H9 (cell line): ENCODE measurements around the gene TMCO6. TPM values are rescaled to one million over a fixed set of nuclear protein-coding genes. Genes with fewer than 3 reads are reported as not detected.

Experiments used
- DNase-seq: peaks from one replicate; pipeline ENCODE4 v3.0.0-alpha.2; 2017
- H2AFZ ChIP-seq: one replicate; pipeline ENCODE4 v1.6.1; 2013; ENCODE audit warnings: mild to moderate bottlenecking, low read length, control low read depth, moderate library complexity
- H2AK5ac ChIP-seq: 2 replicates; pipeline ENCODE4 v1.6.1; 2013; ENCODE audit warnings: low read length, control low read depth, mixed read lengths; ENCODE audit not compliant: insufficient read length
- H2BK120ac ChIP-seq: one replicate; pipeline ENCODE4 v1.6.1; 2013; ENCODE audit warnings: low read depth, mild to moderate bottlenecking, low read length, control low read depth, inconsistent platforms; ENCODE audit not compliant: poor library complexity, severe bottlenecking
- H2BK12ac ChIP-seq: 2 replicates; pipeline ENCODE4 v1.6.1; 2013; ENCODE audit warnings: low read length, control low read depth, mixed read lengths, low read depth; ENCODE audit not compliant: insufficient read length
- H2BK15ac ChIP-seq: 2 replicates; pipeline ENCODE4 v1.6.1; 2013; ENCODE audit warnings: low read depth, low read length, control low read depth
- H2BK20ac ChIP-seq: one replicate; pipeline ENCODE4 v1.6.1; 2013; ENCODE audit warnings: low read depth, mild to moderate bottlenecking, low read length, control low read depth, inconsistent platforms; ENCODE audit not compliant: poor library complexity, severe bottlenecking
- H2BK5ac ChIP-seq: 2 replicates; pipeline ENCODE4 v1.6.1; 2013; ENCODE audit warnings: low read length, control low read depth, mixed read lengths; ENCODE audit not compliant: insufficient read length
- H3K14ac ChIP-seq: 2 replicates; pipeline ENCODE4 v1.6.1; 2013; ENCODE audit warnings: low read length, control low read depth; ENCODE audit not compliant: insufficient read depth
- H3K18ac ChIP-seq: 2 replicates; pipeline ENCODE4 v1.6.1; 2013; ENCODE audit warnings: low read depth, mild to moderate bottlenecking, mixed read lengths, low read length, control low read depth; ENCODE audit not compliant: insufficient read length
- H3K23ac ChIP-seq: 2 replicates; pipeline ENCODE4 v1.6.1; 2013; ENCODE audit warnings: low read length, control low read depth, mixed read lengths, low read depth; ENCODE audit not compliant: insufficient read length
- H3K23me2 ChIP-seq: 2 replicates; pipeline ENCODE4 v1.6.1; 2013; ENCODE audit warnings: low read depth, mild to moderate bottlenecking, mixed read lengths, low read length, control low read depth; ENCODE audit not compliant: insufficient read length, poor library complexity, severe bottlenecking
- H3K27ac ChIP-seq: 2 replicates; pipeline ENCODE4 v1.5.1; 2013; ENCODE audit warnings: low read length, control low read depth, mixed read lengths, low read depth; ENCODE audit not compliant: insufficient read length
- H3K27me3 ChIP-seq: 2 replicates; pipeline ENCODE4 v1.6.1; 2013; ENCODE audit warnings: low read length, control low read depth, inconsistent platforms; ENCODE audit not compliant: insufficient read depth
- H3K4ac ChIP-seq: 2 replicates; pipeline ENCODE4 v1.6.1; 2013; ENCODE audit warnings: low read depth, mild to moderate bottlenecking, control low read depth, inconsistent platforms, low read length, moderate library complexity
- H3K4me1 ChIP-seq: 2 replicates; pipeline ENCODE4 v1.6.1; 2013; ENCODE audit warnings: low read length, control low read depth, inconsistent platforms; ENCODE audit not compliant: insufficient read depth
- H3K4me2 ChIP-seq: 2 replicates; pipeline ENCODE4 v1.6.1; 2013; ENCODE audit warnings: low read length, control low read depth, mixed read lengths; ENCODE audit not compliant: insufficient read length, insufficient read depth
- H3K56ac ChIP-seq: 2 replicates; pipeline ENCODE4 v1.6.1; 2013; ENCODE audit warnings: low read depth, mild to moderate bottlenecking, mixed read lengths, low read length, control low read depth; ENCODE audit not compliant: insufficient read length
- H3K79me1 ChIP-seq: 2 replicates; pipeline ENCODE4 v1.6.1; 2013; ENCODE audit warnings: low read depth, mild to moderate bottlenecking, moderate library complexity, low read length, control low read depth, inconsistent platforms; ENCODE audit not compliant: insufficient read depth, poor library complexity, severe bottlenecking
- H3K79me2 ChIP-seq: 2 replicates; pipeline ENCODE4 v1.6.1; 2013; ENCODE audit warnings: low read length, control low read depth, inconsistent platforms; ENCODE audit not compliant: insufficient read depth
- H3K9ac ChIP-seq: 2 replicates; pipeline ENCODE4 v1.6.1; 2013; ENCODE audit warnings: low read length, control low read depth, mixed read lengths; ENCODE audit not compliant: insufficient read length; ENCODE audit errors: extremely low read depth
- H3K9me3 ChIP-seq: one replicate; pipeline ENCODE4 v1.6.1; 2013; ENCODE audit warnings: low read depth, low read length, inconsistent platforms; ENCODE audit not compliant: control insufficient read depth
- H3T11ph ChIP-seq: one replicate; pipeline ENCODE4 v1.6.1; 2013; ENCODE audit warnings: mild to moderate bottlenecking, low read length, control low read depth, inconsistent platforms
- H4K20me1 ChIP-seq: one replicate; pipeline ENCODE4 v1.6.1; 2013; ENCODE audit not compliant: control insufficient read depth, insufficient read length, insufficient read depth
- H4K5ac ChIP-seq: 2 replicates; pipeline ENCODE4 v1.6.1; 2013; ENCODE audit warnings: low read depth, mild to moderate bottlenecking, mixed read lengths, low read length, control low read depth; ENCODE audit not compliant: insufficient read length
- H4K8ac ChIP-seq: replicated peaks from 2 replicates; pipeline ENCODE4 v1.6.1; 2013; ENCODE audit warnings: low read length, control low read depth, mixed read lengths, low read depth; ENCODE audit not compliant: insufficient read length
- H4K91ac ChIP-seq: 2 replicates; pipeline ENCODE4 v1.6.1; 2013; ENCODE audit warnings: low read depth, mild to moderate bottlenecking, moderate library complexity, mixed read lengths, low read length, control low read depth; ENCODE audit not compliant: insufficient read length
- H3K27ac Mint-ChIP-seq, 3 experiments: 2 replicates in 2 of 3; 3 replicates in 1 of 3; pipeline ENCODE4 v1.8.0; 2020 to 2021; ENCODE audit warnings: mixed read lengths in 3 of 3, mild to moderate bottlenecking in 1 of 3, moderate library complexity in 1 of 3
- H3K27me3 Mint-ChIP-seq: 2 replicates; pipeline ENCODE4 v1.8.0; 2021; ENCODE audit warnings: low read depth, mild to moderate bottlenecking, moderate library complexity, mixed read lengths
- H3K36me3 Mint-ChIP-seq, 3 experiments: 2 replicates in 2 of 3; 3 replicates in 1 of 3; pipeline ENCODE4 v1.8.0; 2020 to 2021; ENCODE audit warnings: low read depth in 3 of 3, mixed read lengths in 3 of 3; ENCODE audit not compliant: insufficient read depth in 1 of 3
- H3K4me1 Mint-ChIP-seq, 2 experiments: 2 replicates each; pipeline ENCODE4 v1.8.0; 2020; ENCODE audit warnings: mixed read lengths in 2 of 2
- H3K4me3 Mint-ChIP-seq, 2 experiments: 2 replicates in 1 of 2; 3 replicates in 1 of 2; pipeline ENCODE4 v1.8.0; 2020 to 2021; ENCODE audit warnings: mild to moderate bottlenecking in 2 of 2, mixed read lengths in 2 of 2, moderate library complexity in 1 of 2
- H3K9me3 Mint-ChIP-seq, 2 experiments: 2 replicates in 1 of 2; 3 replicates in 1 of 2; pipeline ENCODE4 v1.8.0; 2020; ENCODE audit warnings: mild to moderate bottlenecking in 2 of 2, mixed read lengths in 2 of 2, moderate library complexity in 1 of 2
- WGBS: extraction: QIAGEN DNeasy Blood & Tissue Kit; methylation state at CpG from one replicate; pipeline ENCODE4 v1.1.7; 2013; ENCODE audit warnings: missing lambda C conversion rate, low lambda C conversion rate, mixed read lengths; ENCODE audit not compliant: insufficient read length; ENCODE audit errors: extremely low coverage; 5-methylcytosine and 5-hydroxymethylcytosine counted together
- total RNA-seq: library from RNA; stranded (reverse); gene quantifications from 2 replicates; pipeline ENCODE4 v1.2.1, GENCODE V29; 2021
- TF ChIP-seq, protein P1 (sequence below): fragments of 200-600 bp; sonication (generic); conservative IDR thresholded peaks from 3 replicates; pipeline ENCODE4 v1.8.0; 2021; ENCODE audit warnings: antibody characterized with exemption, mild to moderate bottlenecking

TMCO6 gene
- total RNA-seq, 1 experiment from 2014 or later = 39.3 TPM

DNA sequence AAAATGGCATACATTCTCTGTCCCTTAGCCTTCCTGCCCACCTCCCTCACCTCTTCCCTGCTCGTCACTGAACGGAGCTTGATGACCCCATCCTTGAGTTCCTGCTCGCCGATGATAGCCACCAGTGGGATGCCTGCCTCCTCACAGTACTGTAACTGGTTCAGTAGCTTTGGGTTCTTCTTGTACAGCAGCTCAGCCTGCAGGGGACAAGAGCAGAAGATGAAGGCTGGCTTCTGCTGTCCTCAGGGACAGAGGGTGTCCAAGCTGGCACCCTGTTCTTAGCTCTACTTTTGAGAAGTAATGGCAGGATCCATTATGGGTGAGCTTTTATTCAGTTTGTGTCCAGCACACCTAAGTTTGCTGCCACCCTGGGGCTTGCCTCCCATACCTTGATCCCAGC, 35.4 kb downstream of the TMCO6 start:
- Histone ChIP-seq H3K14ac (no peak overlapping the region), H3K23ac (no peak overlapping the region), H2BK12ac (no peak overlapping the region), H3K56ac (no peak overlapping the region), H3K4ac (no peak overlapping the region), H4K5ac (no peak overlapping the region), H4K8ac (no peak overlapping the region), H3K79me2 (no peaks in the 10 kb centered on the region), H2AFZ (no peak overlapping the region), H2BK15ac (no peak overlapping the region), H2BK120ac (no peak overlapping the region), H3K4me1 (no peaks in the 10 kb centered on the region), H2BK5ac (no peak overlapping the region), H3K27me3 (no peaks in the 10 kb centered on the region), H3K79me1 (no peaks in the 10 kb centered on the region), H3K9ac (no peak overlapping the region), H3K18ac (no peak overlapping the region), H3K9me3 (no peaks in the 10 kb centered on the region), H3T11ph (no peak overlapping the region), H3K23me2 (no peaks in the 10 kb centered on the region), H2AK5ac (no peak overlapping the region), H4K91ac (no peak overlapping the region), H3K4me2 (no peak overlapping the region), H3K27ac (no peak overlapping the region), H2BK20ac (no peak overlapping the region), H4K20me1 (no peaks in the 10 kb centered on the region)
- no peak for DNase-seq
- H3K27me3 Mint-ChIP-seq = no peaks in the 10 kb centered on the region
- no peak overlapping the region for H3K27ac Mint-ChIP-seq
- H3K36me3 Mint-ChIP-seq = peaks cover 11 to 80% (median 36%) of the 10 kb centered on the region in 3 experiments
- H3K4me1 Mint-ChIP-seq = peaks cover 0 to 6% of the 10 kb centered on the region in 2 experiments; a peak in 1 of 4 replicates
- no CpG with 5 or more reads among the region's 4 CpGs for WGBS
- TF ChIP-seq, protein P1, sequence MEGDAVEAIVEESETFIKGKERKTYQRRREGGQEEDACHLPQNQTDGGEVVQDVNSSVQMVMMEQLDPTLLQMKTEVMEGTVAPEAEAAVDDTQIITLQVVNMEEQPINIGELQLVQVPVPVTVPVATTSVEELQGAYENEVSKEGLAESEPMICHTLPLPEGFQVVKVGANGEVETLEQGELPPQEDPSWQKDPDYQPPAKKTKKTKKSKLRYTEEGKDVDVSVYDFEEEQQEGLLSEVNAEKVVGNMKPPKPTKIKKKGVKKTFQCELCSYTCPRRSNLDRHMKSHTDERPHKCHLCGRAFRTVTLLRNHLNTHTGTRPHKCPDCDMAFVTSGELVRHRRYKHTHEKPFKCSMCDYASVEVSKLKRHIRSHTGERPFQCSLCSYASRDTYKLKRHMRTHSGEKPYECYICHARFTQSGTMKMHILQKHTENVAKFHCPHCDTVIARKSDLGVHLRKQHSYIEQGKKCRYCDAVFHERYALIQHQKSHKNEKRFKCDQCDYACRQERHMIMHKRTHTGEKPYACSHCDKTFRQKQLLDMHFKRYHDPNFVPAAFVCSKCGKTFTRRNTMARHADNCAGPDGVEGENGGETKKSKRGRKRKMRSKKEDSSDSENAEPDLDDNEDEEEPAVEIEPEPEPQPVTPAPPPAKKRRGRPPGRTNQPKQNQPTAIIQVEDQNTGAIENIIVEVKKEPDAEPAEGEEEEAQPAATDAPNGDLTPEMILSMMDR = no peak
- no peak overlapping the region for H3K4me3 Mint-ChIP-seq
- H3K9me3 Mint-ChIP-seq = no peaks in the 10 kb centered on the region
